GM18873 (cell line): ENCODE measurements around the gene FAM90A1.
"Not testable (repeated sequence)": the region's sequence is repeated elsewhere in the genome, so short reads cannot be mapped to it uniquely, and the experiment has no call there.

Experiments used
- ATAC-seq: cut with Tn5 transposase; IDR thresholded peaks from one replicate; pipeline ENCODE4 v1.9.1; 2021; ENCODE audit warnings: mild to moderate bottlenecking, moderate library complexity, moderate number of reproducible peaks; ENCODE audit not compliant: unreplicated experiment, low FRiP score

The FAM90A1 gene, protein sequence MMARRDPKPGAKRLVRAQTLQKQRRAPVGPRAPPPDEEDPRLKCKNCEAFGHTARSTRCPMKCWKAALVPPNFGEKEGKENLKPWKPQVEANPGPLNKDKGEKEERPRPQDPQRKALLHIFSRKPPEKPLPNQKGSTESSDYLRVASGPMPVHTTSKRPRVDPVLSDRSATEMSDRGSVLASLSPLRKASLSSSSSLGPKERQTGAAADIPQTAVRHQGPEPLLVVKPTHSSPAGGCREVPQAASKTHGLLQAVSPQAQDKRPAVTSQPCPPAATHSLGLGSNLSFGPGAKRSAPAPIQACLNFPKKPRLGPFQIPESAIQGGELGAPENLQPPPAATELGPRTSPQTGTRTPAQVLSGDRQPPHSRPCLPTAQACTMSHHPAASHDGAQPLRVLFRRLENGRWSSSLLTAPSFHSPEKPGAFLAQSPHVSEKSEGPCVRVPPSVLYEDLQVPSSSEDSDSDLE

DNA sequence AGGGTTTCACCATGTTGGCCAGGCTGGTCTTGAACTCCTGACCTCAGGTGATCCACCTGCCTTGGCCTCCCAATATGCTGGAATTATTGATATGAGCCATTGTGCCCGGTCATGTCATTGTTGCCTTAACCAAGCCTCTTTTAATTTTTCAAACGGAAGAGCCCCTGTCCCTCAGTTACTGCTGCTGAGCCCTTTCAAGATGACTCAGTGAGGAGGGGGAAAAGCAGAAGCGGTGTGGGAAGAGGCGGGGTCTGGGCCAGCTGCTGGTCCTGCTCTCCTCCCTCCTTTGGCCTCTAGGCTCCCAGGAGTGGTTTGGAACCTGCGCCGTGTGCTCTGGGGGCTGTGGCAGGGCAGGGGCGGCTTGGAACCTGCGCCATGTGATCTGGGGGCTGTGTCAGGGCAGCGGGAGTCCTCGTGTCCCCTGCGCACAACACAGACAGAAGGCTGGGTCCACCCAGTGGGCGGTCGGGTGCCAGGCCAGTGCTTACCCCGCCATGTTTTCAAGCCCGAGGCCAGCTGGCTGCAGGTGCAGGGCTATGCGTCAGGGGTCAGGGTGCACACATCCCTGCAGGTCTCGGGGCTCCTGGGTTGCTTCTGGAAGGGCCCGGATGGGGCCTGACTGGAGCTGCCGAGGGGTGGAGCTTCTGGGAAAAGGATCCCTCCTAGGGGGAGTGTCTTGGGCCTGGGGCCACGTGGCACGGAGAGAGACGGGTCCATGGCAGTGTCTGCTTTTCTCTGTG lies at the start of gene FAM90A1:
TSS of gene FAM90A1 (minus strand) at position 627 of the 740 bp plus-strand sequence. CDS start 2,786 bp downstream, outside the sequence.
- not testable (repeated sequence) for ATAC-seq

DNA sequence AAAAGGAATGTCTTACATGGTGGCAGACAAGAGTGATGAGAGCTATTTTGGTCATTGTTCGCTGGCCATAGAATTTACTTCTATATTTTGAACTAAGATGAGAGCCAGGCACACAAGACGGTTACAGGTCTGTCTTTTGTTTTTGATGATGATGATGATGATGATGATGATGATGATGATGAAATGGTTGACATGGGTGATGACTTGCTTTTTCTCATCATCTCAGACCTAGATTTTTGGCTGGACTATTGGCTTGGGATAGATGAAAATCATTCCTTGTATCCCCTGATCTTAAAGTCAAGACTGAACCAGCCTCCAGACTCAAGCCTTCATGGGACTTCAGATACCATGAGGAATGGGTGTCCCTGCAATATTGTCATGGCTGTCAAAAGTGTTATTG lies 49.0 kb upstream of the FAM90A1 start:
- not testable (repeated sequence) for ATAC-seq

DNA sequence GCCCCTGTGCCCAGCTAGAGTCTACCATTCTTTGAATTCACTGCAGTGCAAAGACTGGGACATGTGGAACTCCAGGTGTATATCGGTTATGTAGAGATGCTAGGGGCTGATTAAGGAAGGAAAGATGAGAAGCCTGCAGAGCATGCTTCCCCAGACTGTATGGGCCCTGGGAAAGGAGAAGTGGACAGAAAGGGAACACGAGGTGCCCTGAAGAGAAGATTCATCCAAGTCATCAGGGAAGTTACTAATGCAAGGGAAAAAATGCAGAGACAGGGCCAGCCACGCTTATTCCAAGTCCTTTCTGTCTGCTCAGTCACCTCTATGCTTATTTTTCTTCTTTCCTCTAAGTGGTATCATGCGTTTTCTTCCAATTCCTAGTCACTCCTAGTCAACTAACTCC lies 39.3 kb upstream of the FAM90A1 start:
- not testable (repeated sequence) for ATAC-seq

DNA sequence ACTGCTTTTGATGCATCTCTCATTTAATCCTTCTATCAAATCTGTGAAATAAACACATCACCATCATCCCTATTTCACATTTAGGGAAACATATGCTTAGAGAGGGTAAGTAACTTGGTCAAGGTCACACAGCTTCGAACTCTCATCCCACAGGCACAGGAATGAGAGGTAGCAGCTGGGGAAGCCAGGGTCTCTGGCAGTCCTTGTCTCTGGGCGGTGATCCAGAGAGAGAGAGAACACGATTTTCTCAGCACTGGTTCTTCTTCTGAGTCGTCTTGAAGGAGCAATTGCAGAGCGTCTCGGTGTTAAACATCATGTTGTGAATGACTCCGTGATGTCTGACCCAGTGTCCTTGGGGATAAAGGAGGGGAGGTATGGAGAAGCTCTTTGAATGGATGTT lies 36.8 kb upstream of the FAM90A1 start:
- ATAC-seq, result not testable (repeated sequence)

DNA sequence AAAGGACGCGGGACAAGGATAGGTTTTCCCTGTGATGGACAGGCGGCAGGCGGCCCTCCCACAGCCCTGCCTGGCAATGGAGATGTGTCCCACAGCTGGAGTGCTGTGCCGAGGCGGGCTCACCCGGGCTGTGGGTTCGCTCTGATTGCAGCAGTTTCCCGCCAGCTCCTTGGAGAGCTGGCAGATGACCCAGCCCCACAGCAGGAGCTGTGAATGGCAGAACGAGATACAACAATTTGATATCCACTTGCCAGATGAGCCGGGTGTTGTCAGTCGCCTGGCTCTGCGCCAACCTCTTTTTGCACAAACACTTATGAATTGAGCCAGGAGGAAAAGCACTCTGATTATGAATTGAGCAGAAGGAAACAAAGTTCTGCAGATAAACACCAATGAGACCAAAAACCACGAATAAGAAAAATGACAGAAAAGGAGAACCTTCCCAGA lies 33.7 kb upstream of the FAM90A1 start:
- ATAC-seq, result not testable (repeated sequence)

DNA sequence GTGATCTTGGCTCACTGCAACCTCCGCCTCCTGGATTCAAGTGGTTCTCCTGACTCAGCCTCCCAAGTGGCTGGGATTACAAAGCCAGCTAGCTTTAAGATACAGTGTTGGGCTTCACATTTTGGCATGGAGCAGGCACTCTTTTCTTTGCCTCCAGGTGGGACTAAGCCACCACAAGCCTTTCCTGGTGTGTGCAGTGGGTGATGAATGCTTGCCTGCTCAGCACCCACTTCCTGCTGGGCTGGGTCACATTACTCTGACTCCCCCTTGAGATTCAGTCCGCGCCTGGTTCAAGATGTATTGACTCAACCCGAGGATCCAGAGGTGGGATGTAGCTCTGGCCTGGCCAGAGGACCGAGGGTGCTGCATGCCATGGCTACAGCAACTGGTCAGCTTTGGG lies 28.9 kb upstream of the FAM90A1 start:
- ATAC-seq, result not testable (repeated sequence)

DNA sequence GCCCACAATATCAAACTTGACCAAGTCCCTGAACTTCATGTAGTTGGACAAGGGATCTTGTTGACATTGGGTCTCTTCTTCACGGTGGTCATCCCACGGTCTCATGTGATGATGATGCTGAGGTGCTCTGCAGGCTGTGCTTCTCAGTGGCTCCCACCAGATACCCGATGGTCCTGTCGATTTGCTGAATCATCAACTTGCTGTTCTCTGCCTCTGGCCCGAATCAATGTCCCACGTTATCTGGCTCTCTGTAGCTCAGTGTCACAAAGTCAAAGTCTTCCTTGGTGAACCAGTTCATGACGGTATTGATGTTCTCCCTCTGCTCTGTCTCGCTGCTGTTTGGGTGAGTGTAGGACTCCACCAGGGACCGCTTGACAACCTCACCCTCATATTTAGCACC lies 27.3 kb upstream of the FAM90A1 start:
- not testable (repeated sequence) for ATAC-seq

DNA sequence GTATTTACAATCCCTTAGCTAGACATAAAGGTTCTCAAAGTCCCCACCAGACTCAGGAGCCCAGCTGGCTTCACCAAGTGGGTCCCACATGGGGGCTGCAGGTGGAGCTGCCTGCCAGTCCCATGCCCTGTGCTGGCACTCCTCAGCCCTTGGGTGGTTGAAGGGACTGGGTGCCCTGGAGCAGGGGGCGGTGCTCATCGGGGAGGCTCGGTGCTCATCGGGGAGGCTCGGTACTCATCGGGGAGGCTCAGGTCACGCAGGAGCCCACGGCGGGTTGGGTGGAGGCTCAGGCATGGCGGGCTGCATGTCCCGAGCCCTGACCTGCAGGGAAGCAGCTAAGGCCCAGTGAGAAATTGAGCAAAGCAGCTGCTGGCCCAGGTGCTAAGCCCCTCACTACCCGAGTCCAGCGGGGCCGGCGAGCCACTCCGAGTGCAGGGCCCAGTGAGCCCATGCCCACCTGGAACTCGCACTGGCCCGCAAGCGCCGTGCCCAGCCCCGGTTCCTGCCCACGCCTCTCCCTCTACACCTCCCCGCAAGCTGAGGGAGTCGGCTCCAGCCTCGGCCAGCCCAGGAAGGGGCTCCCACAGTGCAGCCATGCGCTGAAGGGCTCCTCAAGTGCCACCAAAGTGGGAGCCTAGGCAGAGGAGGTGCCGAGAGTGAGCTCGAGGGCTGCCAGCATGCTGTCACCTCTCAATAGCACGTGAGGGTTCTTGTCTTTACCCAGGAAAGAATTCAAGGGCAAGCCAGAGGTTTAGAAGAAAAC lies 24.8 kb upstream of the FAM90A1 start:
- not testable (repeated sequence) for ATAC-seq

DNA sequence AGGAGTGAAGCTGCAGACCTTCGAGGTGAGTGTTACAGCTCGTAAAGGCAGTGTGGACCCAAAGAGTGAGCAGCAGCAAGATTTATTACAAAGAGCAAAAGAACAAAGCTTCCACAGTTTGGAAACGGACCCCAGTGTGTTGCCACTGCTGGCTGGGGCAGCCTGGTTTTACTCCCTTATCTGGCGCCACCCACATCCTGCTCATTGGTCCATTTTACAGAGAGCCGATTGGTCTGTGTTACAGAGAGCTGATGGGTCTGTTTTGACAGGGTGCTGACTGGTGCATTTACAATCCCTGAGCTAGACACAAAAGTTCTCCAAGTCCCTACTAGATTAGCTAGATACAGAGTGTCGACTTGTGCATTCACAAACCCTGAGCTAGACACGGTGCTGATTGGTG lies 24.2 kb upstream of the FAM90A1 start:
- ATAC-seq, result not testable (repeated sequence)

DNA sequence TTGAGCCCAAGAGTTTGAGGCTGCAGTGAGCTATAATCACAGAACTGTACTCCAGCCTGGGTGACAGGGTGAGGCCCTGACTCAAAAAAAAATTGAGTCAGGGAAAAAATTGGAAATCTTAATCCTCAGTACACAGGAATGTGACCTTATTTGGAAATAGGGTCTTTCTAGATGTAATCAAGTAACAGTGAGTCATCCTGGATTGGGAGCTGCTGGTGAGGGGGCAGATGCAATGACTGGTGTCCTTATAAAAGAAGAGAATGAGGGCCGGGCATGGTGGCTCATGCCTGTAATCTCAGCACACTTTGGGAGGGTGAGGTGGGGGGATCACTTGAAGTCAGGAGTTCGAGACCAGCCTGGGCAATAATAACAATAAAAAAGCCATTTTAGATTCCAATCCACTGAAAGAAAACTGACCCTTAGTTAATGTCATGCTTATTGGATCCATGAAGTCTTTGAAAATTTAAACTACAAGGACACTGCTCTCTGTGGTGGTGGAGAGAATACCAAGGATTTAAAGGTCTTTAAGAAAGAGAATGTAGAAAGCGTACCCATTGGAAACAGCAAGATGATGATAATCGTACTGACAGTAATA lies 19.6 kb upstream of the FAM90A1 start:
- ATAC-seq, result not testable (repeated sequence)

DNA sequence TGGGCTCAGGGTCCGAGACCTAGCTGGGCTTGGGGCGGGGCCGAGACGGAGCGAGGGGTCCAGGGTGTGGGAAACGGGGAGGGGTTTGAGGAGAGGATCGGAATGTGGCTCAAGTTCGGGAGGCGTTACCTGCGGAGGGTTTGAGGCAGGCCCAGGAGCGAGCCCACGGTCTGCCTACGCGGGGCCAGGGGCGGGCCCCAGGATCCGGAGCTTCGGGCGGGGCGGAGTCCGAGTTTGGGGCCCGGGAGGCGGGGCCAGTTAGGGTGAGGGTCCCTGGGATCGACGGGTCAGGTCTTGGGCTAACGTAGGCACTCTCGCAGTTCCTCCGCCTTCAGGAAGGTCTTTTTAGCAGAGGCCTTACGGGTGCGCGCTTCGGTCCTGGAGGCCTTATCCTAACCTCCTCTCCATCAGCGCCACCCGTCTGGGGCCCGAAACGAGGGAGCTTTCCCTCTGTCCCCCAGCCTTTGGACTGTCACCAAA lies 16.3 kb upstream of the FAM90A1 start:
- ATAC-seq, result not testable (repeated sequence)

DNA sequence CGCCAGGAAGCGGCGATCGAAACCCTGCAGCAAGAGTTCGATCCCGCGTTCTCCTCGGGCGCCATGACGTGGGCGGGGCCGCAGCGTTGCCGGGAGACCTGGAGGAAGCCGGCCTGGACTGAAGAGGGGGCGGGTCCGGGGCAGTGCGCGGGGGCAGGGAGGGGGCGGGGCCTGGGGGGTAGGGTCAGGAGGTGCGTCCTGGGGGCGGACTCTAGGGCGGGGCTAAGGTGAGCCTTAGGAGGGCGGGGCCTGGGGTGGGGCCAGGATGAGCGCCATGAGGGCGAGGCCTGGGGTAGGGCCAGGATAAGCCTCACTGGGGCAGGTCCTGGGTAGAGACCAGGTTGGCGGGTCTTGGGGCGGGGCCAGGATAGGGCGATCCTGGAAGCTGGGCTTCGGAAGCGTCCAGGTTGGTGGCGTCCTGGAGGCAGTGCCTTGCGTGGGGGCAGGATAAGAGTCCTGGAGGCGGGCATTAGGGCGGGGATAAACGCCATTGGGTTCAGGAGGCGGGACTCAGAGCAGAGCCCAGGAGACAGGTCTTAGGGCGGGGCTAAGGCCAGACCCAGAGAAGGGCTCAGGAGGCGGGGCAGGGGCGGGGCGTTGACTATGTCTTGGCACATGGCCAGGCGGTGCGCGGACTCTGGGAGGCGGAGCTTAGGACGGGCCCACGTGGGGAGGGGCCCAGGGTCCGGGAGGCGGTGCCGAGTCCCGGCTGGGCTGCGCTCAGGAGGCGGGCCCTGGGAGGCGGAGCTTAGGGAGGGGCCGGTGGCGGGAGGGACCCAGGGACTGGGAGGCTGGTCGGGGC lies 15.7 kb upstream of the FAM90A1 start:
- ATAC-seq, result peak; percentile 72

DNA sequence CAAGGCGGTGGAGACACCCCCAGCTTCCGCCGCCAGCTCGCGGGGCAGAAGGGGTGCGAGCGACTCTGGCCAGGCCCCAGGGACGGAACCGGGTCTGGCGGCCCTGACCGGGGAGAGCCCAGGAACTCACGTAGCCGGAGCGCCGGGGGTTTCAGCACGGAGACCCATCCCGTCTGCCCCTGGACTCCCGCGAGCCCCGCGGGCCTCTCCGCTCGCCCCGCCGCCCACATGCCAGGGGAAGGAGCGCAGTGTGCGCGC lies 15.1 kb upstream of the FAM90A1 start:
- not testable (repeated sequence) for ATAC-seq

DNA sequence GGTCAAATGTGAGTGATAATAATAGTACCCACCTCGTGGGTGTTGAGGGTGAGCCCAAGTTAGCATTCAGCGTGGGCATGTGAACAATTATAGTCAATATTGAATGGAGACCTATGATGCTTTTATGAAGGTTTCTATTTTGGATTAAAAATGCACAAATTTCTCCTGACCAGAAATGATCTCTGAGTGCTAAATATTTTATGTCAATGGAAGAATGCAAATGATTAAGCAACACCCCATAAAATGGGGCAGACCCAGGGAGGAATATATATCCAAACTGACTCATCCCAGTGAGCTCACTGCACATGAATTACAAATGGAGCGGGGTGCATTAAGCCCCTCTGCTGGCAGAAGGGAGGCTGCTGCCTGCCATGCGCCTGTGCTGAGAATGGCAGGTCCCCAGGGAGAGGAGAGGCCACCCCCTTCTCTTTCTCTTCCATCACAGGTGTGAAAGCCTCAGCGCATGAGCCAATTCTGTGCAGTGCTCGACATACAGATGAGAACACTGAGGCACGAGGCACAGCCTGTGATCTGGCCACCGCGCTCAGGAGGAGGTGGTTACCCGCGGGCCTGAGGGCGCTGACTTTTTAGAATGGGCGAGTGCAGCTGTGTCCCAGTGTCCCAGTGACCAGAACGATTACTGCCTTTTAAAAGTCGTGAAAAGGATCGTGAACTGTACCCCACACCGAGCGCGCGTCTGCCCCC lies 14.7 kb upstream of the FAM90A1 start:
- not testable (repeated sequence) for ATAC-seq

DNA sequence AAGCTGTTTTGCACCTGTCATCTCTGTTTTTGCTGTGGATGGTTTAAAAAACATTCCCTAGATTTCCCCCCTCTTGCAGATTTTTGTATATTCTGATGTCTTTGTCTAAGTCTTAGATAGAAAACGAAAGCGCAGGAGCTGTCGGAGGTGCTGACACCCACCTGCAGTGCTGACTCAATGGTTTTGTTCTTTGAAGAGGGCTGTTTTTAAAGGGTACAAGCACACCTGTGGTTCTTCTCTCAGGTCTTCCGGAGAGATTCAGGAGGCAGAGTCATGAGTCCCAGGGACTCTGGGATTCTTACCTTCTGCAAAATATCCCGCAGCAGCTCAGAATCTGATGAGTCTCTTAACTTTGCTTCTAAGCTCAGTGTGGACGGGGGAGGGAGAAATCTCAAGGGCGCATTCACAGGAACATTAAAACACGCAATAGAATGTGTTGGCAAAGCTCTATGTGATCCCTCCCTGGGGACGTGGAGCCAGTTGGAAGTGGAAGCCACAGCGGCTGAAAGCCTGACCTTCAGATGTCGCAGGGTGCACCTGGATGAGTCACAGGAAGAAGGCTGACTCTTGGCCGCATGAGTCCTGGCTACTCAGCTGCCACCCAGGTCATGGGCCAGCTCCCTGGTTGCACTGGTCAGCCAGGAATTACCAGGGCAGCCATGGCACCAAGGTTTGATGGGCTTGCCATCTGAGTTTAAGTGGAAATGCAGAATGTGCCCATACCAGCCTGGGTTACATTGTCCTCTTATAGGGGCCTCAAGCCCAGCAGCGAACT lies 13.1 kb upstream of the FAM90A1 start:
- not testable (repeated sequence) for ATAC-seq

DNA sequence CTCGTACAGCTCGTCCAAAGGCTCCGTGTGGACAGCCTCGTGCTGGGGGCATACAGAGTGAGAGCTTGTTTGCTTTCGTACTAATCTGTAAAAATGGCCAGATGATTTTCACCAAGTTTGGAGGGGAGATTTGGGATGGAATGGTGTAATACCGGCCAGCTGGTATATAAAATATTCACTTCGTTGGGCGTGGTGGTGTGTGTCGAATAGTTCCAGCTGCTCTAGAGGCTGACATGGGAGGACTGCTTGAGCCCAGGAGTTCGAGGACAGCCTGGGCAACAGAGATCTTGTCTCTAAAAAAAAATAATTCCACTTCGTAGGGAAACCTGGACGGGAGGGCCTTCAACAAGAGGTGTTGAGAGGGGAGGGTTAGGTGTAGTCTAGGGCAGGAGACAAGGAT lies 9.6 kb upstream of the FAM90A1 start:
- not testable (repeated sequence) for ATAC-seq

DNA sequence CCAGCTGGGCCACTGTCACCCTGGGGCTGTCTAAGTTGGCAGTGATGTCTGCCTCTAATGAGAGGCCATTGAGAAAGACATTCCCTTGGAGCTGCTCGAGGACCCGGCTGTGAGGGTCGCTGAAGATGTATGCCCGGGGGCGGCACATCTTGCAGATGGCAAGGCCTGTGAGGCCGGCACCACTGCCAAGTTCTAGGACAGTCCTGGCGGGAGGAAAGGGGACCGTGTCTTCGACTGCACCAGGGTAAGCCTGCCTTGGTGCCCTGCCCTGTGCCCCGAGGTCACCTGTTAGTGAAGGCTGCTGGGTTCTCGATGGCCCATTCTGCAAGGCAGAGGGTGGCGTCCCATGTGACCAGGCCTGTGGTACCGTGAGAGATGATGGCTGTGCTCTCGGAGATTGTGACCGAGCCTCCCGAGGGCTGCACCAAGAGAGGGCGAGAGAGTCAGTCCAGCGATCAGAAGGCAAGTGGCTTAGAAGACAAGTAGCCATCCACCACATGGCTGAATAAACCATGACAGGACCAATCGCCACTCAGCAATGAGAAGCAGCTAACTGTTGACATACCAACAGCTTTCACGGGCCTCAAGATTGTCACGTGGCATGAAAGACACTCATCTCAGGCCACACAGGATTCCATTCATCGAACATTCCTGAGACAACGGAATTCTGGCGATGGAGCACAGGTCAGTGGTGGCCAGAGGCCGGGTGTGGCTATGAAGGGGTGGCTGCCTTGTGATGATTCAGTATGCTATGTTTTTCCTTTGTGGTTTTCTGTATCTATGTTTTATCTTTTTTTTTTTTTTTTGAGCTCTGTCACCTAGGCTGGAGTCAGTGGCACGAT lies 8.1 kb upstream of the FAM90A1 start:
- not testable (repeated sequence) for ATAC-seq
